GM19455 (cell line): ENCODE data around the gene PRKCA.
"Not testable (repeated sequence)": the region's sequence is repeated elsewhere in the genome, so short reads cannot be mapped to it uniquely, and the experiment has no call there.

ENCODE experiments used
- ATAC-seq: cut with Tn5 transposase; IDR thresholded peaks from one replicate; pipeline ENCODE4 v1.9.1; 2021; ENCODE audit not compliant: unreplicated experiment

PRKCA gene

DNA sequence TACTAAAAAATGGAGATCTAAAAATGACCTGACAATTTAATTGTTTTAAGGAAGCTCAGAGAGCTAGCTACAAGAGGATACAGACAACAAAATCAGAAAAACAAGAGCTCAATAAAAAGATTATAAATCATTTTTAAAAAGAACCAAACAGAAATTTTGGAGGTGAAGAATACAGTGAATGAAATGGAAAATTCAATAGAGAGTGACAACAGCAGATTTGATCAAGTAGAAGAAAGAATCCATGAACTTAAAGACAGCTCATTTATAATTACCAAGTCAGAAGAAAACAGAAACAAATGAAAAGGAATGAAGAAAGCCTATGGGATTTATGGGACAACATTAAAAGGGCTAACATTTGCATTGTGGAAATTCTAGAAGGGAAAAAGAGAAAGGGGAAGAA lies 395.9 kb downstream of the PRKCA start:
- no peak for ATAC-seq

DNA sequence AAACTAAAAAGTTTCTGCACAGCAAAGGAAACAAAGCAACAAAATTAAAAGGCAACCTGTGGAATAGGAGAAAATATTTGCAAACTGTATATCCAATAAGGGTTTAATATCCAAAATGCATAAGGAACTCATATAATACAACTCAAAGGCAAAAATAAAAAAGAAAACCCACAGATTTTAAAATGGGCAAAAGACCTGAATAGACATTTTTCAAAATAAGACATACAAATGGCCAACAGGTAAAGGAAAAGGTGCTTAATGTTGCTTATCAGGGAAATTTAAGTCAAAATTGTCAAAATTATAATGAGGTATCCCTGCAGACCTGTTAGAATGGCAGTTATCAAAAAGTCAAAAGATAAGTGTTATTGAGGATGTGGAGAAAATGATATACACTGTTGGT lies 399.0 kb downstream of the PRKCA start:
- ATAC-seq: no peak

DNA sequence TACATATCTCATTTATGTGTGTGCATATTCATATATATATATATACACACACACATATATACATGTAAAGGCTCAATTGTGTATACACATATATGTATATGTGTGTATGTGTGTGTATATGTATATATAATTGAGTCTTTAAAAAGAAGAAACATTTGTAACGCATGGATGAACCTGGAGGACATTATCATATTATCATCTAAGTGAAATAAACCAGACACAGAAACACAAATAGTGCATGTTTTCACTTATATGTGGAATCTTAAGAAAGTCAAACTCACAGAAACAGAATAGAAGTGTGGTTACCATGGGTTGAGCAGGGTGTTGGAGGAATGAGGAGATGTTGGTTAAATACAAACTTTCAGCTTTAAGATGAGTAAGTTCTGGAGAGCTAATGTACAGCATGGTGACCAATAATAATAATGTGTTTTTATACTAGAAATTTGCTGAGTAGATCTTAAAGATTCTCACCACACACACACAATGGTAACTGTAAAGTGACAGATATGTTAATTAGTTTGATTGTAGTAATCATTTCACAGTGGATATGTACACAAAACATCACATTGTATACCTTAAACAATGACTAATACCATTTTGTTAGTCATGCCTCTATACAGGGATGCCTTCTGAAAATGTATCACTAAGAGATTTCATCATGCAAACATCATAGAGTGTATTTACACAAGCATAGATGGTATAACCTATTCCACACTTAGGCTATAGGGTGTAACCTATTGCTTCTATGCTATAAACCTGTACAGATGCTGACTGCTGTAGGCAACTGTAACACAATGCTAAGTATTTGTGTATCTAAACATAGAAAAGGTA lies 399.9 kb downstream of the PRKCA start:
- ATAC-seq: no peak

DNA sequence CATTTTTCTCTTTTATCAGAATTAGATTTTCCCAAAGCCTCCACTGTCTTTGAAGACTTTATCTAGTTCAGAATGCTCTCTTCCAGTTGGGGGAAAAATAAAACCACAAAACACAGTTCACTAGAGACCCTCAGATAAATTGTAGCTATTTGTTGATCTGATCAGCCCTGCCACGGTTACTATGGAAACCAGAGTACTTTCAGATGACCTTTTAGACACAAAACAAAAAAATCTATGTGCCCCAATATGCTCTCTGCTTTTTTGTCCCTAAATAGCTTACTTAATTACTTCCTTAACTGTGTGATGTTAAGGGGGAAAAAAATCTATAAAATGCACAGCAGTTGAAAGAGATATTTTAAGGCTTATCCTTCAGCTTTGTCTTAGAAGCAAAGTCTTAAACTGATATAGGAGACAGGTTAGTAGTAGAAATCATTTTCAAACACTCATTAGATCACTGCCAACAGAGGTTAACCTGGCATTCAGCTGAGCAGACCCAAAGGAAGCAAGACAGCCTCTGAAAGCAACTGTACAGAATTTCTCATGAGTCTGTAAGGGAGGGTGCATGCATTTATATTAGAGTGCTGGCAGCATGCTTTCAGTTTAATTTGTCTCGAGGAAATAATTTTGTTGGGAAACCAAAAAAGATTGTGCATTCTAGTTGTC lies 402.6 kb downstream of the PRKCA start:
- ATAC-seq: no peak

DNA sequence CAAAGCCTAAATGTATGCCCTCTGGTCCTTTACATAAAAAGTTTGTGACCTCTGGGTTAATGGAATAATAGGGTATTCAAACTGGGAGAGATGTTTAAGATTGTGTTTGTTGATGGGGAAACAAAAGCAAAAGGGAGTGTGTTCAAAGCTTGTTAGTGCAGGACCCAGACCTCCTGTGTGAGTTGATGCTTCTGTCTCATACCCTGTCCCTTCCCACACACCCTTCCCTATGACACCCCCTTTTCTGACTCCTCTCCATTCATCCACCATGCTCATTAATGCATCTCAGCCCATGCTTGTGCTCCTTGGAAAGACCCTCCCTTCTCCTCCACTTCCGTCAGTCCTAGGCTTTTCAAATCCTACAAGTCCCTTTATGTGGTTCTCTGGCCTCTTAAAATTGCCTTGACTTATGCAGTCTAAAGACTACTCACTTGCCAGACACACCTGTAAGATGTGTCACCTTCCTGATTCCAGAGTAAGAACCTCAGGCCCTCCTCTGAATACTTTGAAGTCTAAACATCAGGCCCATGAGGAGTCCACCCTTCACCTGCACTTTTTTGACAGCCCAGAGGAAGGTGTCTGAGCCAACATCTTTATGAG lies 404.5 kb downstream of the PRKCA start:
- ATAC-seq: no peak

DNA sequence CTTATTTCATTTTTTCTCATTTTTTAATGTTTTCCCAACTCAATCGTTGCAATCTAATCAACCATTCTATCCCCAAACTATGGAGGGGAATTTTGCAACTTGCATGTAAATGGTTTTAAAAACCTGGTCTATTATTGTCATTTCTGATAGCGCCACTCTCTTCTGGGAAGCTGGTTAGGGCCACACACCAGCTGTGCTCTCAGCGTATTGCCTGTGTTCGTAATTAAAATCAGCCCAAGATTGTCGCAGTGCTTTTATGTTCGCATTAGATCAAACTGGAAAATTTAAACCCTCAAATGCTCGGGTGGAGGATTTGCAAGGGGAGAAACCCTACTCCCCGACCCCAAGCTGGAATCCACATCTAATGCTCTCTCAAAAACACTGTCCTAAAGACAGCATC lies 409.0 kb downstream of the PRKCA start:
- no peak for ATAC-seq

DNA sequence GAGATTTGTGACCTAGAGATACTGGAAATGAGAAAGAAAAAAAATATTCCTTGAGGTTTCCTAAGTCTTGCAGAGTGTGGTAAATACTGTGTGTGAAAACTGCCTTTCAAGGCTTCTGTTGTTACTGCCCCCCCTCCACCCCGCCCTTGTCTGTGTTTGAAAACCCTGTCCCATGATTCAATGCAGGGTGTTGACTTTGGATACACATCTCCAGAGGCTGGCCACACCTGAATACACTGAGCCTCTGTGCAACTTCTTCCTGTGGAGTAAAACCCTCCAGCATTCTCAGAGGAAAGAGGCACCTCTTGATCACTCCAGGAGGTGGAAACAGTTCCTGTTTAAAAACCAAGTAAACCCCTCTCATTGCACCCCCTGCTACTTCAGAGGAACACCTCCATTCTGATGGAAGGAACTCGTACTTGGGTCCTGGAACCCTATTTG lies 409.5 kb downstream of the PRKCA start:
- no peak for ATAC-seq

DNA sequence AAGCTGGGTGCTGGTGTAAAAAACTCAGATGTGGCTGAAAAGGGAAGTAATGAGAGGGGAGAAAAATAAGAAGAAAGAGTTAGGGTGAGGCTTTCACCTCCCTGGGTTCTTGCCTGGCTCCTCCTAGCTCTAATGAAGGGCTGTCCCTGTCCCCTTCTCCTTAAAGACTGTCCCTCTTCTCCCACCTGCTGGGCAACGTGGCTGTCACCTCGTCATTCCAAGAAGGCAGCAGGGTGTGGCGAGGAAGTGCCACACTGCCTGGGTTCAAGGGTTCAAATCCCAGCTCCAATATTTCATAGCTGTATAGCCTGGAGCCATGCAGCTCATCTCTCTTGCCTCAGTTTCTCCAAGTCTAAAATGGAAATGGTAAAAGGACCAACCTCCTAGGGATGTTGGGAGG lies 410.0 kb downstream of the PRKCA start:
- ATAC-seq: no peak

DNA sequence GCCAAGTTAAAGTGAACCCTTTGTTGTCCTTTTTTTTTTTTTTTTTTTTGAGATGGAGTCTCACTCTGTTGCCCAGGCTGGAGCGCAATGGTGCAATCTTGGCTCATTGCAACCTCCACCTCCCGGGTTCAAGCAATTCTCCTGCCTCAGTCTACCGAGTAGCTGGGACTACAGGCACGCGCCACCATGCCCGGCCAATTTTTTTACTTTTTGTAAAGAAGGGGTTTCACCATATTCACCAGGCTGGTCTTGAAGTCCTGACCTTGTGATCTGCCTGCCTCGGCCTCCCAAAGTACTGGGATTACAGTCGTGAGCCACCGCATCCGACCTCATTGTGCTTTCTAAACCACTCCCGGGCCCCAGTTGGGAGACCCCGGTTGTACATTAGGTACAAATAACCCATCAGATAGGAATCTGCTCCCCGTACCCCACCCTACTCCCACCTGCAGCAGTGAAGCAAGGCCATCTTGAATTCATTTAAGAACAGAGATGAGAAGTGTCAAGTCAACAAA lies 410.7 kb downstream of the PRKCA start:
- not testable (repeated sequence) for ATAC-seq

DNA sequence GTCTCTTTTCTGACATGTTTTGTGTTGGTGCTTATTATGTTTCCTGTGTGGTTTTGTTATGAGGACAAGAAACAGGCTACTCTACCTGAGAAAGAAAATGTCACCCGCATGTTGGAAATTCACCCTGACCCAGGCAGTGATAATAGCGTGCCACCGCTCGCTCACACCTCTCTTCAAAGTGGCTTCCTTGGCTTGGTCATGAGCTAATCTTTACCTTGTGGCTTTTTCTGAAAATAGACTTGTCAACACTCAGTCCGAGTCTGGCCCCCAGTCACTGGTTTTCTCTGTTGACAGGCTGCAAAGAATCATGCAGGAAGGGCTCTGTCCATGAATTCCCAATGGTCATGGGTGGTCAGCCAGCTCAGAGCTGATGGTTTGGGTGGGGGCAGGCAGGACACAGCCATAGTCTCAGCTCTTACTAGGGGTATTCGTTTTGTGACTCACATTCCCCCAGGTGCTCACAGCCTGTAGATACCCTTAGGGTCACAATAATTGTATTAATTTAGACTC lies 411.2 kb downstream of the PRKCA start:
- peak; percentile 69 for ATAC-seq

DNA sequence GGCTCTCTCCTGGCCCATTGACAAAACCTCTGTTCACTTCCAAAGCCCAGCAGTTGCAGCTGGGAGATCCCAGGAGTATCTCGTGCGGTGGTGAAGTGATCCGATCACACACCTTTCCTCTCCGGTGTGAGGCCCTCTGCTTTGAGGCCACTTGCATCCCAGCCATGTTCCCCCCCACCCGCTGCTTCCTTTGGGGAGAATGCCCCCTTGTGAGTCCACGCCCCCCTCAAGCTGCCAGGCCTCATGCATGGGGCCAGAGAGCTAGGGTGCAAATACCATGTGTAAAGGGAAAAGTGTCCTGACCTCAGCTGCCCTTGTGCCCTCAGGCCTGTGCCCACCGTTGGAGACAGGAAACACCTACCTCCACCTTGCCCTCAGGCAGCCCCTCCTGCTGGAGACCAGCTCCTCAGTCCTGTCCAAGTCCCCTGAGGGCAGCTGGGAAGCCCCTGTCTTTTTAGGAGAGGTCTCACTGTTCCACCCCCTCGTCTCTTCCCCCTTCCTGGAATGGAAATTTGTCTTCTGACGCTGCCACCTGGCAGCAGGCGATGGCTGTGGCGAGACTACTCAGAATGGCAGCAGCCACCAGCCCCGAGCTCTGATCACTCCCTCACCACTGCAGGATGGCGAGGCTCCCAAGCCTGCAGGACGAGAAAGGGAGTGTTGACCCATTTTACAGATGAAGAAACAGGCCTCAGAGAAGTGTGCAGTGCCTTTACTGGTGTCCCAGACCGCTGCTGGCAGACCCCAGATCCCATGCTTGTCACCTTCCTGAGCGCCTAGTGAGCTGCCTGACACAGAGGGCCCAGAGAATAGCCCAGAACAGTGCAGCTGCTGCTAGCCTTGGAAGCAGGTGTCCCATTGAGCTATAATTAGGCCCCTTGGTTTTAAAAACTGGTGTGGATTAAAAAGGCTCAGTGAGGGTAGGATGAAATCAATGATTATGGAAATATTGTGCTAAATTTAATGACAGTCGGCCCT lies 411.9 kb downstream of the PRKCA start:
- no peak for ATAC-seq

DNA sequence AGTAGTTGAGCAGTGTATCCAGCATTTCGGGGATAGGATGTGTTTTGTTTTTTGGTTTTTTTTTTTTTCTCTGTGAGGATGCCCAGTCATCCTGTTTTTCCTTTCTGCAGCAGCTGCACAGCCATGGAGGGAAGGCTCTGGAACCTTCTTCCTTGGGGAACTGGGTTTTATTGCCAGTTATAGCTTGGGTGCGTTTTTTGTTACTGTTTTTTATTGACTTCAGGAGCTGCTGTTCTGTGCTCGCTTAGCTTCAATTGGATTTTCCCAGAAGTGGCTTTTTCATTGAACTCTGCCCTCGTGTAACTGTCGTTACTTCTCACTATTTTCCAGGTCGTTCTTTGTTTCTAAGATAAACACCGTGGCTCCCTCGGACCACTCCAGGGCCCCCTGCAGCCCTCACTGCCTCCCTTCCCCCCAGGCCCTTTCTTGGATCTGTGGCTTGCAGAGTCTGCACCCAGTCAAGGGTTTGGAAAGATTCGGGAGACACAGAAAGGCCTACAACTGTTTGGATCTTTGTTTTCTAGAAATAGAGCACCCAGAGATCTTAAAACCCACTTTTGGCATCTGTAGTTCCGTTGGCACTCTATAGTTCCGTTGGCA lies 412.8 kb downstream of the PRKCA start:
- no peak for ATAC-seq

DNA sequence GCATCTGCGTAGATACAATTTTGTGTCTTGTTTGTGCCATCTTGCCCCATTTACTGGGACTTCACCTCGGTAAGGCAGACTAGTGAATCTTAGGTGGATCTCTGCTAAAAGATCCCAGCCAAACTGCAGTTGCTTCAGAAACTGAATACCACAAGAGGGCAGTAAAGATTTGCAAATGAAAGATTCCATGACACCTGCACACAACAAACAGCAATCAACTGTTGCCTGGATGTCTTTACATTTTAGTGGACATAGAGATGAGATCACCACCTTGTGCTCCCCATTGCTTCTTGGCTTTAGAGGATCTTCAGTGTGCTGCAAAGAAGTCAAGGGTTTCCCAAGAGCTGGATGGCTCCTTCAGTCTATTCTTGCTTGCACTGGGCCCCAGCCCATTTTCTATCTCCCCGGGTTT lies 413.3 kb downstream of the PRKCA start:
- ATAC-seq: no peak

DNA sequence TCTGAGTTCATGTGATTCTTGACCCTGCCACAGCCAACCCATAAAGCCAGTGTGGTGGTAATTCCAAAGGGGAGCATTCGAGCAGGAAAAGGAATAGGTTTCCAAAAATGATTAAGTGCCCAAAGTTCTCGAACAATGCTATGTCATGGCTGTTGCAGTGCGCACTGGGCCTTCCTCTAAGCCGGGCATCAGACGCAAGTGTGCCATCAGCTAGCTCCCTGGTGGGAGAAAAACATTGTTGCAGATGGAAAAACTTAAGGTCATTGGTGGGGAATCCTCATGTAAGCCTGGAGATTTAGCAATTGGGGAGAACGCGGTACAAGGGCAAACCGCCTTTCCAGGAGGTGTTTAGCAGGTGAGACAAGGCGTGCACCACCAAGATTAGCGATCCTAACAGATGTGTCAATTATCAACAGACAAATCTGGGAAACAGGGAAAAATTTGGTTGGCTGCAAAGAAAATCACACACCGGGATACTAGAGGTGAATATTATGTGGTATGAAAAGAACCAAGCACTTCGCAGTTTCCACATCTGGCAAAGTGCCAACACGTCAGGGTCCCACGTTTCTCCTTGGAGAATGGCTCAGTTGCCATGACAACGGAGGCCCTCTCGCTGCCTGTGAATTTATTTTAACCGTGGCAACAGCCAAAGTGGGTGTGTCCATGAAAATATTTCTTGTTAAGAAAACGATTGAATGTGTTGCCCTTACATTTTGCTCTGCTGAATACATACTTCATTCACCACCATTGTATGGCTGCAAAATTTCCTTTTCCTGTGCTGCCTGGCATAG lies 414.0 kb downstream of the PRKCA start:
- ATAC-seq: no peak

DNA sequence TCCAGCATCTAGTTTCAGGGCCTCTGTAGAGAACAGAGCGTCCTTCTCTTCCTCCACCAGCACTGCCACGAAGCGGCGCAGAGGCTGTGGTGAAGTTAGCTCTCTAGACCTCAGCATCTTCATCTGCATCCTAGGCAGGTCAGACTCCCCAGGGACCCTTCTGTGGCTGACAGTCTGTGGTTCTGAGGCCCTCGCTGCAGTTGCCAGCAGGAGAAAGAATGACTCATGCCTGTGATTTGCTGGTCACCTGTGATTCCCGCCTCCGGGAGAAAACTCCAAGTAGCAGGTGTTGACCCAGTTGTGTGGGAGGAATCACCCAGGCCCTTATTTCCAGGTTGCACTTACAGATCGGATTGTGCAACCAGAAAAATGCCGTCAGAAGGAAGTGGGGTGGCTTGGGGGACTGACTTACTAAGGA lies 415.2 kb downstream of the PRKCA start:
- no peak for ATAC-seq

DNA sequence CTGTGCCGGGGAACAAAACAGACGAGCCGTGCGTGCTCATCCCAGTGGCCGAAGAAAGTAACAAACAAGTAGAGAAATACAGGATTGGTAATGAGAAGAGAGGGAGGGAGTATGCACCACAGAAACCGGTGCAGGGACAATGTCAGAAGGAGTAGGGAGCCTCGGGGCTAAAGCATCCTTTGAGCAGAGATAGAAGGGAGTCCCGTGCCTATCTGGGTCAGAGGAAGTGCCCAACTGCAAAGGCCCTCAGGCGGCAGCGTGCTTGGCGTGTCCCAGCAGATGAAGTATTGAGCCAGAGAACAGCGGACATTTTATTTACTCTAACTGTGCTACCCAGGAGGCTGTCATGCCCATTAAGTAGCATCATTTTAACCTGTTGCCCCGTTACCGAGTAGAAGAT lies 417.6 kb downstream of the PRKCA start:
- ATAC-seq: no peak

DNA sequence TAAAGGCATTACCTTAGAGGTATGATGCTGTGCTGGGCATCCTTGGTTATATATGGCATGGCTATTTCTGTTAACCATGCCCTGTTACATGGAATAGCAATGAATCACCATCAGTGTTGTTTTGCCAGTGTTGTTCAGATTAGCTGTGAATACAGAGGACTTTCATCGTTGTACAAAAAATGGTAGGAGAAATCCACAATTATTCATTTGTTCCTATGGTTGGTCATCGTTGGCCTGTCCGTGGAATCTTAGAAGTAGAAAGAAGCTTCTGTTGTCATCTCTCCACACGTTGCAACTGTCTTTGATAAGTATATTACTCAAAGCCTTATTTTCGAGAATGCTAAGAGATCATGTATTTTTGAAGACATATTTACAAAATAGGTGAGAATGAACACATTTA lies 418.2 kb downstream of the PRKCA start:
- ATAC-seq: no peak

DNA sequence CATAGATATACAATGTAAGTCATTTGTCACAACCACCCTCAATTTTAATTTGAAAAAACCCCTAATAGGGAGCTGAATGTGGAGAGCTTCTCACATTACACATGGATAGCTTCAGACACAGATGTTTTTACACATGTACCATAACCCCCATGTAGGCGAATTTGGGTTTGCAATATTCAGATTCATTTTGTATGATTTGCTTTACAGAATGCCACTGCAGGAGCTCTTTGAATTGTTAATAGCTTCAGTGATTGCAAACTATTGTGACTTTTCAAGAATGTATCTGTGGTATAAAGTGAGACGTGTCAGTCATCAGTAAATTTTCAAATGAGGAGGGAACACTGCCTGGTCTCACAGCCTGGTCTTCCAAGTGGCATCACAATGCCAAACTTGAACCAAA lies 419.9 kb downstream of the PRKCA start:
- no peak for ATAC-seq

DNA sequence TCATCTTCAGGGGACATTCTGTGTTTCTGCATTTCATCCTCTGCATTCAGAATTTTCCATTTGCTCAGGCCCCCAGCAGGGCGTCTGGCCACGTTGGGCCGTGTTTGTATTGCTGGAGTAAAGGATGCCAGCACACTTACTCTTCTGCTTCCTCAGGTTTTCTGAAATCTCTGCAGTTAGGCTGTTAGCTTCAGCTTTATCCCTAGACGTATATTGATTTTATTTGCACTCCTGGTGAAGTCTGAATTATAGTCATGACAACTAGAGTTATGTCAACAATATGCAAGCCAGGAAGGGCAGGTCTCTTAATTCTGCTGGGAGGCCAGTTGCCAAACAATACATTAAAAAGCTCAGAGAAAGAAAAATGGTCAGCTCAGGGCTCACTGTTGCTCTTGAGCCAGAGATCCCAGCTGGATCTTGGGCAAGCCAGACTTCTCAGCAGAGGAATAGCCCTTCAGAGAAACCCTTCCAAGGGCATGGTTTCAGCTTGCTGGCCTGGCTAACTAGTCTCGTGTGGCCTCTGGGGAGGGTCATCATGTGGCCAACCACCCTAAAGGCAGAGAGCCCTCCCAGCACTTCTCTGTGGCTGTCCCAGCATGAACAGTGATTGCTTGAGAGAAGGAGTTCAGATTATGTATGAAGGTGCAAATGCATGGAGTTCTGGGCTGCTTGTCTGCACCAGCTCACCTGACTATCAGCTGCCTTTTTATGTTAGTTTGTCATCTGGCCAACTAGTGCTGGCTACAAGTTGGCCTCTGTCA lies 422.3 kb downstream of the PRKCA start:
- no peak for ATAC-seq
